Lower lobe of right lung (tissue), 2 donors: ENCODE measurements around the gene PLD2. TPM values are rescaled to one million over a fixed set of nuclear protein-coding genes. Genes with fewer than 3 reads are reported as not detected.

Experiments used
- ATAC-seq, 2 donors: fragments of 200-7000 bp; cut with Tn5 transposase; one replicate each; pipeline ENCODE4 v1.9.1; 2020 to 2022; ENCODE audit warnings: mild to moderate bottlenecking in 2 of 2, moderate library complexity in 2 of 2
- DNase-seq: peaks from one replicate; pipeline ENCODE4 v3.0.0-alpha.2; 2020
- H3K27ac ChIP-seq: fragments of 200-600 bp; one replicate; pipeline ENCODE4 v1.8.0; 2022
- H3K27me3 ChIP-seq: fragments of 200-600 bp; one replicate; pipeline ENCODE4 v1.8.0; 2022; ENCODE audit warnings: low read depth
- H3K36me3 ChIP-seq: fragments of 200-600 bp; one replicate; pipeline ENCODE4 v1.8.0; 2022; ENCODE audit warnings: mild to moderate bottlenecking
- H3K4me1 ChIP-seq: fragments of 200-600 bp; one replicate; pipeline ENCODE4 v1.8.0; 2022
- H3K4me3 ChIP-seq: fragments of 200-600 bp; one replicate; pipeline ENCODE4 v1.8.0; 2022; ENCODE audit warnings: mild to moderate bottlenecking
- H3K9me3 ChIP-seq: fragments of 200-600 bp; one replicate; pipeline ENCODE4 v1.8.0; 2022
- CTCF ChIP-seq: fragments of 200-600 bp; IDR thresholded peaks from one replicate; pipeline ENCODE4 v1.8.0; 2022; ENCODE audit warnings: antibody characterized with exemption, mild to moderate bottlenecking
- intact Hi-C: fragments of 100-400 bp; cut with DNase I; formaldehyde crosslinking; loops from one replicate; pipeline ENCODE4 v1.11.0; 2022
- total RNA-seq: library from RNA; stranded (reverse); fragmentation: NEBNext Ultra II Directional; extraction: Animal tissue kit (Norgen Biotek cat#: 25700); gene quantifications from one replicate; pipeline ENCODE4 v1.2.1, GENCODE V29; 2021
- donor health status: DM: no; HTN: yes; CAD: no; lungs with severe emphysema.

PLD2 gene
- total RNA-seq, 1 donor from 2014 or later, result 38.4 TPM

- no peak for ATAC-seq
- TF ChIP-seq CTCF, result no peak
- Histone ChIP-seq H3K4me1 (no peaks in the 10 kb centered on the region), H3K27ac (no peak overlapping the region), H3K27me3 (peaks cover 36% of the 10 kb centered on the region), H3K36me3 (no peaks in the 10 kb centered on the region), H3K4me3 (no peak overlapping the region), H3K9me3 (no peaks in the 10 kb centered on the region)
- intact Hi-C loops, result no loop called here
- no peak for DNase-seq
Observed at GRCh38 chr17:4777969-4778760, 28.8 kb upstream of the PLD2 start.

- H3K4me1 ChIP-seq, result peaks cover 5% of the 10 kb centered on the region
- no peaks in the 10 kb centered on the region for H3K9me3 ChIP-seq
- ATAC-seq, result no peak
- no peak overlapping the region for H3K4me3 ChIP-seq
- no peak for TF ChIP-seq CTCF
- no peaks in the 10 kb centered on the region for H3K36me3 ChIP-seq
- H3K27ac ChIP-seq, result no peak overlapping the region
- DNase-seq, result no peak
- peaks cover 57% of the 10 kb centered on the region for H3K27me3 ChIP-seq
- intact Hi-C loops, result loop anchor here (10.0 kb wide), 1 partner anchor 46 kb away; the partner anchor contains the start of genes CXCL16, MED11 and ZMYND15
Observed at GRCh38 chr17:4780325-4780955, 26.5 kb upstream of the PLD2 start.

GRCh38 chr17:4782652-4783051, 24.3 kb upstream of the PLD2 start:
- Histone ChIP-seq H3K4me1 (peaks cover 23% of the 10 kb centered on the region), H3K27me3 (peaks cover 64% of the 10 kb centered on the region), H3K4me3 (no peak overlapping the region), H3K36me3 (no peaks in the 10 kb centered on the region), H3K27ac (no peak overlapping the region), H3K9me3 (no peaks in the 10 kb centered on the region)
- TF ChIP-seq CTCF, result peak; percentile 23
- intact Hi-C loops, result loop anchor here (10.0 kb wide), 1 partner anchor 48 kb away; the partner anchor contains the start of genes CXCL16, MED11 and ZMYND15
- peak; percentile 39 to 55 for ATAC-seq
- peak; percentile 76 for DNase-seq

GRCh38 chr17:4785311-4786105, 21.4 kb upstream of the PLD2 start:
- Histone ChIP-seq H3K27ac (no peak overlapping the region), H3K27me3 (peaks cover 48% of the 10 kb centered on the region), H3K4me3 (peak overlapping the region; percentile 34), H3K36me3 (no peaks in the 10 kb centered on the region), H3K4me1 (peaks cover 33% of the 10 kb centered on the region), H3K9me3 (no peaks in the 10 kb centered on the region)
- TF ChIP-seq CTCF, result no peak
- intact Hi-C loops, result loop anchor here (10.0 kb wide), 1 partner anchor 51 kb away; the partner anchor contains the start of genes CXCL16, MED11 and ZMYND15
- ATAC-seq (no peak), DNase-seq (no peak)

GRCh38 chr17:4786106-4786511, 20.8 kb upstream of the PLD2 start, which contains the start of gene VMO1:
Gene VMO1, minus strand, starts transcription at chr17:4786364. Its CDS starts 12 bp downstream, at chr17:4786352.
- no peak for TF ChIP-seq CTCF
- intact Hi-C loops, result loop anchor here (10.0 kb wide), 1 partner anchor 51 kb away; the partner anchor contains the start of genes CXCL16, MED11 and ZMYND15
- Histone ChIP-seq H3K4me3 (peak within 1 kb of the TSS; percentile 34), H3K27me3 (peaks cover 44% of the 10 kb centered on the region), H3K27ac (no peak within 1 kb of the TSS), H3K36me3 (no peaks in the 10 kb centered on the region), H3K9me3 (no peaks in the 10 kb centered on the region), H3K4me1 (peaks cover 33% of the 10 kb centered on the region)
- no peak for DNase-seq
- ATAC-seq, result no peak
